Adrenal gland (tissue), 12 donors: ENCODE results near the gene SPINK1. TPM values are rescaled to one million over a fixed set of nuclear protein-coding genes. Genes with fewer than 3 reads are reported as not detected.

Experiments
- DNase-seq, 7 donors: peaks; one replicate each; pipeline ENCODE4 v3.0.0-alpha.2; 2019 to 2020
- H3K27ac ChIP-seq, 5 donors: fragments of 200-600 bp; sonication (generic) in 4 of 5; 1 replicate in 3 of 5; 2 replicates in 2 of 5; pipeline versions ENCODE4 v1.5.1 to v1.8.0; 2016 to 2020; ENCODE audit warnings: mild to moderate bottlenecking in 1 of 5
- H3K27me3 ChIP-seq: fragments of 200-600 bp; 2 replicates; pipeline ENCODE4 v1.8.0; 2021
- H3K36me3 ChIP-seq, 2 donors: fragments of 200-600 bp; replicated peaks in 1 of 2; 1 replicate in 1 of 2; 2 replicates in 1 of 2; pipeline versions ENCODE4 v1.5.1 to v1.8.0; 2018 to 2022
- H3K4me1 ChIP-seq, 2 donors: fragments of 200-600 bp; replicated peaks in 1 of 2; 1 replicate in 1 of 2; 2 replicates in 1 of 2; pipeline versions ENCODE4 v1.5.1 to v1.8.0; 2018 to 2021
- H3K4me3 ChIP-seq, 4 donors: fragments of 200-600 bp; sonication (generic) in 3 of 4; one replicate each; pipeline ENCODE4 v1.5.1; 2016 to 2018
- H3K9me3 ChIP-seq, 3 donors: fragments of 200-600 bp; sonication (generic) in 1 of 3; replicated peaks in 1 of 3; 1 replicate in 2 of 3; 2 replicates in 1 of 3; pipeline versions ENCODE4 v1.5.1 to v1.8.0; 2016 to 2021
- CTCF ChIP-seq, 6 experiments: fragments of 450-650 bp in 4 of 6; fragments of 200-600 bp in 2 of 6; sonication (generic) in 1 of 6; IDR thresholded peaks; 1 replicate in 5 of 6; 2 replicates in 1 of 6; pipeline versions ENCODE4 v1.5.1 to v1.8.0; 2016 to 2021; ENCODE audit warnings: antibody characterized with exemption in 6 of 6, mild to moderate bottlenecking in 2 of 6, moderate library complexity in 1 of 6
- POLR2A ChIP-seq, 2 donors: fragments of 450-650 bp; IDR thresholded peaks; one replicate each; pipeline ENCODE4 v1.6.1; 2017; ENCODE audit warnings: antibody characterized with exemption in 2 of 2, mild to moderate bottlenecking in 2 of 2, moderate library complexity in 1 of 2
- WGBS, 4 donors: extraction: QIAGEN DNeasy Blood & Tissue Kit in 2 of 4; methylation state at CpG; one replicate each; pipeline versions ENCODE4 v1.1.5 to v1.1.7; 2013 to 2017; 5-methylcytosine and 5-hydroxymethylcytosine counted together
- intact Hi-C, 2 donors: fragments of 100-400 bp; cut with DNase I; formaldehyde crosslinking; loops; one replicate each; pipeline versions ENCODE4 v1.14.1 to v1.15.0; 2022 to 2023
- polyA plus RNA-seq, 3 donors: library from polyadenylated mRNA; stranded (reverse); fragments of 200-250 nt in 2 of 3; fragments of 350-450 nt in 1 of 3; fragmentation: Illumina TruSeq in 1 of 3; extraction: RNeasy Lipid Tissue Mini Kit (QIAGEN cat#74804) in 1 of 3; gene quantifications; one replicate each; pipeline ENCODE4 v1.2.3, GENCODE V29; 2013 to 2014
- total RNA-seq, 9 donors: library from RNA; depleted of rRNA in 4 of 9; stranded (reverse); fragments of >200 nt in 4 of 9; fragments of 120-200 nt in 1 of 9; fragmentation: NEBNext Ultra II Directional in 1 of 9; extraction: Animal tissue kit (Norgen Biotek cat#: 25700) in 1 of 9; gene quantifications; one replicate each; pipeline versions ENCODE4 v1.1.0 to v1.2.4, GENCODE V29; 2013 to 2023
- donor health status: healthy with polysubstance abuse.
- donor health status: Bipolar disorder and iron deficiency.
- donor health status: DM: yes; HTN: yes; CAD: no.
- donor health status: DM: no; HTN: no; CAD: no.
- donor health status: DM: no; HTN: no; CAD: no.
- donor health status: DM: yes; HTN: yes; CAD: no.

SPINK1 gene
- total and polyA plus RNA-seq, 12 donors, result 1.3 to 6.5 (median 4.3) TPM; not detected in 6

- H3K27ac ChIP-seq, result peak within 1 kb of the TSS in 2 of 5 donors; percentile 23 to 45
- DNase-seq, result peak; percentile 72 to 94 (median 87)
- WGBS, 4 donors, result 1 to 4% (median 3%) methylated on average over 13 to 19 of the region's 19 CpGs
- TF ChIP-seq POLR2A (IDR thresholded peaks at IDR 0.05) (peak; percentile 48 to 62), CTCF (IDR thresholded peaks at IDR 0.05) (no peak)
- no peaks in the 10 kb centered on the region for H3K4me1 ChIP-seq
- intact Hi-C loops, result no loop called here
- peak within 1 kb of the TSS in 2 of 4 donors; percentile 10 to 38 for H3K4me3 ChIP-seq
- no peaks in the 10 kb centered on the region for H3K36me3 ChIP-seq
- H3K9me3 ChIP-seq, result no peaks in the 10 kb centered on the region
- no peaks in the 10 kb centered on the region for H3K27me3 ChIP-seq
Observed at GRCh38 chr5:147782110-147783028, 49.1 kb downstream of the SPINK1 start, which contains the start of gene JAKMIP2. TSS of gene JAKMIP2 (minus strand) at chr5:147782728. CDS start at chr5:147671806, 110,922 bp downstream.

GRCh38 chr5:147780924-147781573 lies 50.4 kb downstream of the SPINK1 start:
- H3K4me3 ChIP-seq, result no peak overlapping the region
- no peak for DNase-seq
- TF ChIP-seq POLR2A (IDR thresholded peaks at IDR 0.05), result no peak
- no peak for TF ChIP-seq CTCF (IDR thresholded peaks at IDR 0.05)
- no peak overlapping the region for H3K27ac ChIP-seq
- no peaks in the 10 kb centered on the region for H3K4me1 ChIP-seq
- WGBS, 4 donors, result 68 to 79% (median 75%) methylated on average over 5 of the region's 5 CpGs
- H3K27me3 ChIP-seq, result no peaks in the 10 kb centered on the region
- no peaks in the 10 kb centered on the region for H3K9me3 ChIP-seq
- no peaks in the 10 kb centered on the region for H3K36me3 ChIP-seq
- intact Hi-C loops, result no loop called here

GRCh38 chr5:147779694-147780093 lies 51.8 kb downstream of the SPINK1 start:
- H3K27ac ChIP-seq, result no peak overlapping the region

More at GRCh38 chr5:147779694-147780093, 51.8 kb downstream of the SPINK1 start:
- TF ChIP-seq POLR2A (IDR thresholded peaks at IDR 0.05) (no peak), CTCF (IDR thresholded peaks at IDR 0.05) (no peak)
- Histone ChIP-seq H3K4me3 (no peak overlapping the region), H3K36me3 (no peaks in the 10 kb centered on the region), H3K27me3 (no peaks in the 10 kb centered on the region), H3K4me1 (no peaks in the 10 kb centered on the region), H3K9me3 (no peaks in the 10 kb centered on the region)
- 48 to 65% (median 62%) methylated on average over 1 of the region's 1 CpG for WGBS, 4 donors
- DNase-seq, result no peak
- intact Hi-C loops, result no loop called here
